A673 (cell line): Measurements from ENCODE around the gene SLC6A2. TPM values are rescaled to one million over a fixed set of nuclear protein-coding genes. Genes with fewer than 3 reads are reported as not detected.

Experiments
- total RNA-seq: library from RNA; stranded (reverse); gene quantifications from 2 replicates; pipeline ENCODE4 v1.2.3, GENCODE V29; 2021

The SLC6A2 gene
- total RNA-seq, 1 experiment from 2014 or later: not detected

Other genes starting within 250 kb of the SLC6A2 start
- gene MMP2, start 176.8 kb upstream of the SLC6A2 start, total RNA-seq: 36.2 and 48.3 TPM in 2 replicates
- gene LPCAT2, start 146.9 kb upstream of the SLC6A2 start, total RNA-seq: 8.2 and 11.6 TPM in 2 replicates
- 0.42 TPM in 1 of 2 replicates, not detected in the other for gene CAPNS2, start 89.3 kb upstream of the SLC6A2 start, total RNA-seq
- gene CES1, start 177.1 kb downstream of the SLC6A2 start, total RNA-seq: 523 and 625 TPM in 2 replicates
- gene CES5A, start 219.4 kb downstream of the SLC6A2 start, total RNA-seq: not detected in 2 replicates